BLaER1 treated with 17β-estradiol and CSF1 and Interleukin-3, amounts not matched to agents 10 nM and 100 nM (cell line): Measurements from ENCODE around the gene TBC1D14.
A peak's percentile ranks its signal among the peaks of the same experiment; 100 is the strongest.

ENCODE experiments used
- H3K27ac ChIP-seq, 11 experiments: shearing (Covaris generic); formaldehyde crosslinking; 2 replicates each; pipeline ENCODE4 v1.8.1; 2022
- H3K27me3 ChIP-seq, 11 experiments: shearing (Covaris generic); formaldehyde crosslinking; 2 replicates each; pipeline ENCODE4 v1.8.1; 2022
- H3K36me3 ChIP-seq, 11 experiments: shearing (Covaris generic); formaldehyde crosslinking; 2 replicates each; pipeline ENCODE4 v1.8.1; 2022
- H3K4me1 ChIP-seq, 10 experiments: shearing (Covaris generic); formaldehyde crosslinking; 2 replicates each; pipeline ENCODE4 v1.8.1; 2022
- H3K4me2 ChIP-seq, 11 experiments: shearing (Covaris generic); formaldehyde crosslinking; 2 replicates each; pipeline ENCODE4 v1.8.1; 2022
- H3K4me3 ChIP-seq, 10 experiments: shearing (Covaris generic); formaldehyde crosslinking; 2 replicates each; pipeline ENCODE4 v1.8.1; 2022
- H3K9ac ChIP-seq, 11 experiments: shearing (Covaris generic); formaldehyde crosslinking; 2 replicates each; pipeline ENCODE4 v1.8.1; 2022
- H3K9me3 ChIP-seq, 11 experiments: shearing (Covaris generic); formaldehyde crosslinking; replicated peaks in 1 of 11; 2 replicates each; pipeline ENCODE4 v1.8.1; 2022
- H4K20me1 ChIP-seq, 11 experiments: shearing (Covaris generic); formaldehyde crosslinking; 2 replicates each; pipeline ENCODE4 v1.8.1; 2022
- Cebpa-rat ChIP-seq, 11 experiments: shearing (Covaris generic); IDR thresholded peaks; 2 replicates each; pipeline ENCODE4 v1.8.1; 2022

TBC1D14 gene

DNA sequence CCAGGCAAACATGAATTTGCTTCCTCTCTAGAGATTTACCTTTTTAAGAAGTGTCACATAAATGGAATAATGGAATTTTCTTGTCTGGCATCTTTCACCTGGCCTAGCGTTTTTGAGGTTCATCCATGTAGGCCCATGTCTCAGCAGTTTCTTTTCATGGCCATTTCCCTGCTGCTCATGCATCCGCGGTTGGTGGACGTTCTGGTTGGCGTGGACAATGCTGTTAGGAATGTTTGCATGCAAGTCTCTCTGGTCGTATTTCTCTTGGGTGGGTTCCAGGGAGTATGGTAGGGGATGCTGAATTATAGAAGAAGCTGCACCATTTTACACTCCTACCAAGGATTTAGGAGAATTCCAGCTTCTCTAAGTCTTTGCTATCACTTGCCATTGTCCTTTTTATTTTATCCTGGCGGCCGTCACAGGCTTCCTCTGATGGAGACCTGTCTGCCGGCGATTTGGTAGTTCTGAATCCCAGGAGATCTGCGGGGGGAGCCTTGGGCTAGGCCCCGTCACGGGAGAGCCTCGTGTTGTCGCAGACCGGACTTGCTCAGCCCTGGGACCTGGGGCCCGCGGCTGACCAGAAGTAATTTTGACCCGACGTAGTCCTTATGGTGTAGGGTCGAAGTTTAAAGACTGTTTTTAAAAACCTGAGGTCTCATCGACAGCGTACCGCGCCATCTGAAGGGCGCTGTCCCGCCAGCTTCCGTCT is 76.6 kb downstream of the TBC1D14 start:
- peak overlapping the region; percentile 65 to 93 (median 88) for H3K27ac ChIP-seq
- no peaks in the 10 kb centered on the region for H3K27me3 ChIP-seq
- peaks cover 32 to 64% (median 38%) of the 10 kb centered on the region in 11 experiments for H3K36me3 ChIP-seq
- TF ChIP-seq Cebpa-rat (IDR thresholded peaks at IDR 0.05) = no peak
- H3K9ac ChIP-seq = peak overlapping the region; percentile 75 to 92 (median 87)
- peak overlapping the region; percentile 58 to 85 (median 74) for H3K4me3 ChIP-seq
- peaks cover 73 to 99% (median 98%) of the 10 kb centered on the region in 11 experiments for H4K20me1 ChIP-seq
- H3K9me3 ChIP-seq = no peaks in the 10 kb centered on the region
- H3K4me1 ChIP-seq = peaks cover 78 to 93% (median 90%) of the 10 kb centered on the region in 10 experiments
- peak overlapping the region; percentile 94 to 99 (median 97) for H3K4me2 ChIP-seq

DNA sequence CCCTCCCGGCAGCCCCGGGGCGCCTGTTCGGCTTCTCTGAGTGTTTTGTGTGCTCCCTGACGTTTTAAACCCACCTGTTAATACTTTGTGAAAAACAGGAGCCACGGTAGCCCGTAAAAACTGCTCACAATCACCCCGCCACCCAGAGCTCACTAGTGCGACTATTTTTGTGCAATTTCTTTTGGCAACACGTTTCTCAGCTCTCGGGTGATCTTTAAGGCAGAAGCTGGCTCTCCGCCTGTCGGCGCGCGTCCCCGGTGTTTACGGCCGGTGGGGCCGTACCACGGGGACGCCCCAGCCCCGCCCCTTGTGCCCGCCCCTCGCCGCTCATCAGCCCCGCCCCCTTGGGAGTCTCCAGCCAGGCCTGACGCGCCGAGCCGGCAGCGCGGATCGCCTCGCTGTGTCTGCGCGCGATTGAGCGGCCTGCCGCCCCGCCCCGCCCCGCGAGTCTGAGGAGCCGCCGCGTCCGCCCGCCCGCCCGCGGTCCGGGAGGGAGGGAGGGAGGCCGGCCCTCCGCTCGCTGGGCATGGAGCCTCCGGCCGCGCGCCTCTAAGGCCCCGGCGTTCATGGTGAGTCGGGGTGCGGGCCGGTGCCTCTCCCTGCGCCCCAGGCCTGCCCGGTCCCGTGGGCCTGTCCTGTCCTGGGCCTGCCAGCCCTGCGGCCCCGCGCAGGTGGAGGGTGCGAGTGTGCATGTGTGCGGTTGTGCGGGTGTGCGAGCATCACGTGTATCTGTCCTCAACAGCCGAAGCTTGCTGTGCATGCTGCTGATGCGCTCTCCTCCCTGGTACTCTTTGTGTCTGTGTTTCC is 77.4 kb downstream of the TBC1D14 start:
- peaks cover 85 to 95% (median 93%) of the 10 kb centered on the region in 10 experiments for H3K4me1 ChIP-seq
- H3K27ac ChIP-seq = peak overlapping the region; percentile 65 to 93 (median 88)
- H3K36me3 ChIP-seq = peaks cover 30 to 62% (median 37%) of the 10 kb centered on the region in 11 experiments
- H3K4me3 ChIP-seq = peak overlapping the region; percentile 58 to 85 (median 74)
- peaks cover 80 to 99% (median 98%) of the 10 kb centered on the region in 11 experiments for H4K20me1 ChIP-seq
- H3K9me3 ChIP-seq = no peaks in the 10 kb centered on the region
- H3K9ac ChIP-seq = peak overlapping the region; percentile 75 to 92 (median 87)
- no peak for TF ChIP-seq Cebpa-rat (IDR thresholded peaks at IDR 0.05)
- H3K4me2 ChIP-seq = peak overlapping the region; percentile 94 to 99 (median 98)
- H3K27me3 ChIP-seq = no peaks in the 10 kb centered on the region

DNA sequence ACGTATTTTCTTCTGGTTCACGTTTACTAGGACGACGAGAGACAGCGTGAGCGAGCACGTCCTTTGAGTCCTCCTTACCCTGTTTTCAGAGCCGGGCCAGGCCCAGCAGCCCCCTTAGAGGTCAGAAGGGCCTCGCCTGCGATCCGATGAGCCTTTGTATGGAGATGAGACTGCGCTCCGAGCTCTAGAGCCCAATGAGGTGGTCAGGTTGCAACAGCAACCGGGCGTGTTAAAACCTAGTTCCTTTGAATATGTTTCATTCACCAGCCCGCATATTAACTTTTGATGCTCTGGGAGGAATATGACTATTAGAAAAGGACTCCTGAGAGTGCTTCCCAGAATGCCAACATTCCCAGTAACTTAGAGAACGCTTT is 77.9 kb downstream of the TBC1D14 start:
- Histone ChIP-seq H3K27me3 (no peaks in the 10 kb centered on the region), H3K27ac (peak overlapping the region in 10 of 11 experiments; percentile 34 to 81 (median 74); a peak in 19 of 22 replicates), H3K4me1 (peaks cover 91 to 95% (median 94%) of the 10 kb centered on the region in 10 experiments), H3K36me3 (peaks cover 32 to 62% (median 37%) of the 10 kb centered on the region in 11 experiments; a peak in 21 of 22 replicates), H3K9me3 (no peaks in the 10 kb centered on the region), H3K4me2 (peak overlapping the region; percentile 94 to 99 (median 98)), H3K9ac (peak overlapping the region; percentile 73 to 90 (median 86)), H4K20me1 (peaks cover 86 to 100% (median 98%) of the 10 kb centered on the region in 11 experiments), H3K4me3 (peak overlapping the region; percentile 58 to 85 (median 74))
- TF ChIP-seq Cebpa-rat (IDR thresholded peaks at IDR 0.05) = no peak

DNA sequence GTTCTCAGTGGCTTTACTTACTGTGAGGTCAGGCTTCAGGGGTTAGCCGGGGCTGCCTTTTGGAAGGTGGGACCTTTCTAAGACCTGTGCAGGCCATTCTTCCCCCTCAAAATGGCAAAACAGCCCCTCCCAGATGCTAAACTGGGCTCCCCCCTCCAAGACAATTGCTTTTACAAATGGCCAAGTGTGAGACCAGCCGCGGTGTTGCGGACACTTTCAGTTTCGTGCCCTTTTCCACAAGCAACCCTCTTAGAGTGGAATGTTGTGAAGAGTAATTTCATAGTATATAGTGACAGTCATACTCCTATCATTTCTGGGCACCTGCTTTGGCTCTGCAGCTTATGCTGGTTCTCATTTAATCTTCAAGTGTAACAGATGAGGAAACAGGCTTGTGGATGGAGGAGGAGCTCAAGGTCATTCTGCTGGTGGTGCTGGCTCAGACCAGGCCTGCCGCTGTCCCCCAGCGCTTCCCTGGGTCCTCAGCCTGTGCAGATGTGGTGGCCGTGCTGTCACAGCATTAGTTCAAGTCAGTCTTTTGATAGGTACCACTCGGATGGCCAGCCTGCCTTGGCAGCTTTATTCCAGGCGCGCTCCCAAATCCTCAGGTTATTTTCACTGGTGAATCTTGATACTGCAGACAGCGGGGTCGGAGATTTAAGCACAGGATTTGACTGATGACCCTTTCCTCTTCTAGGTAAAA is 78.5 kb downstream of the TBC1D14 start:
- Histone ChIP-seq H3K4me1 (peaks cover 91 to 95% (median 93%) of the 10 kb centered on the region in 10 experiments), H4K20me1 (peaks cover 92 to 100% (median 98%) of the 10 kb centered on the region in 11 experiments), H3K27ac (peak overlapping the region in 7 of 11 experiments; percentile 56 to 80 (median 74); a peak in 9 of 22 replicates), H3K9me3 (no peaks in the 10 kb centered on the region), H3K36me3 (peaks cover 36 to 66% (median 42%) of the 10 kb centered on the region in 11 experiments; a peak in 21 of 22 replicates), H3K4me3 (peak overlapping the region; percentile 58 to 85 (median 74); a peak in 19 of 20 replicates), H3K9ac (peak overlapping the region; percentile 73 to 90 (median 86)), H3K27me3 (no peaks in the 10 kb centered on the region), H3K4me2 (peak overlapping the region; percentile 94 to 99 (median 98))
- TF ChIP-seq Cebpa-rat (IDR thresholded peaks at IDR 0.05) = no peak

- Histone ChIP-seq H4K20me1 (peaks cover 95 to 100% (median 98%) of the 10 kb centered on the region in 11 experiments), H3K4me2 (peak overlapping the region; percentile 94 to 99 (median 98)), H3K27me3 (no peaks in the 10 kb centered on the region), H3K9me3 (no peaks in the 10 kb centered on the region), H3K9ac (peak overlapping the region in 9 of 11 experiments; percentile 2 to 88 (median 35); a peak in 11 of 22 replicates), H3K27ac (peak overlapping the region in 2 of 11 experiments; percentile 4 to 24; a peak in 2 of 22 replicates), H3K36me3 (peaks cover 49 to 75% (median 55%) of the 10 kb centered on the region in 11 experiments), H3K4me1 (peaks cover 82 to 91% (median 86%) of the 10 kb centered on the region in 10 experiments), H3K4me3 (no peak overlapping the region)
- TF ChIP-seq Cebpa-rat (IDR thresholded peaks at IDR 0.05) = no peak
These were observed 79.8 kb downstream of the TBC1D14 start for GRCh38 chr4:6989331-6989923.

GRCh38 chr4:6990661-6991060 is 81.0 kb downstream of the TBC1D14 start:
- Histone ChIP-seq H3K4me2 (peak overlapping the region; percentile 58 to 98 (median 95)), H3K9me3 (no peaks in the 10 kb centered on the region), H3K4me3 (no peak overlapping the region), H3K4me1 (peaks cover 70 to 79% (median 73%) of the 10 kb centered on the region in 10 experiments), H3K27ac (peak overlapping the region in 5 of 11 experiments; percentile 32 to 69 (median 62); a peak in 7 of 22 replicates), H3K27me3 (no peaks in the 10 kb centered on the region), H3K9ac (peak overlapping the region; percentile 15 to 63 (median 39); a peak in 19 of 22 replicates), H4K20me1 (peaks cover 90 to 100% (median 98%) of the 10 kb centered on the region in 11 experiments), H3K36me3 (peaks cover 61 to 81% (median 67%) of the 10 kb centered on the region in 11 experiments)
- no peak for TF ChIP-seq Cebpa-rat (IDR thresholded peaks at IDR 0.05)

GRCh38 chr4:6991249-6991648 is 81.6 kb downstream of the TBC1D14 start:
- H4K20me1 ChIP-seq = peaks cover 85 to 100% (median 97%) of the 10 kb centered on the region in 11 experiments
- H3K4me3 ChIP-seq = no peak overlapping the region
- peak overlapping the region; percentile 15 to 63 (median 39); a peak in 20 of 22 replicates for H3K9ac ChIP-seq
- peak overlapping the region; percentile 58 to 98 (median 95) for H3K4me2 ChIP-seq
- H3K27ac ChIP-seq = peak overlapping the region; percentile 2 to 69 (median 47); a peak in 18 of 22 replicates
- TF ChIP-seq Cebpa-rat (IDR thresholded peaks at IDR 0.05) = no peak
- no peaks in the 10 kb centered on the region for H3K9me3 ChIP-seq
- no peaks in the 10 kb centered on the region for H3K27me3 ChIP-seq
- peaks cover 64 to 73% (median 67%) of the 10 kb centered on the region in 10 experiments for H3K4me1 ChIP-seq
- H3K36me3 ChIP-seq = peaks cover 66 to 87% (median 73%) of the 10 kb centered on the region in 11 experiments
